ENCODE data around the gene ELMO1. TPM values are rescaled to one million over a fixed set of nuclear protein-coding genes. Genes with fewer than 3 reads are reported as not detected.

ELMO1 gene
- total and polyA plus RNA-seq, 2 of the 13 experiments (the other 11 are each of a cell fraction or from before 2014, with no cell fraction given) = 0.11 to 0.17 TPM

GRCh38 chr7:37074370-37074769, 374.3 kb downstream of the ELMO1 start (continued):
- TF ChIP-seq ZNF326 (CRISPR knock-in tag; IDR thresholded peaks at IDR 0.05; ENCODE audit: borderline replicate concordance) (no peak), ZNF484 (CRISPR knock-in tag; IDR thresholded peaks at IDR 0.05; ENCODE audit: borderline replicate concordance, low read depth) (no peak), POLR2G (IDR thresholded peaks at IDR 0.05; ENCODE audit: low read depth, low read length) (peak; percentile 49; the same call in 1 of the 2 replicates), ZBTB7A (CRISPR knock-in tag; IDR thresholded peaks at IDR 0.05) (no peak), CEBPG (CRISPR knock-in tag; IDR thresholded peaks at IDR 0.05) (peak; percentile 81), ZNF83 (CRISPR knock-in tag; IDR thresholded peaks at IDR 0.05; ENCODE audit: borderline replicate concordance) (no peak), SPEN (CRISPR knock-in tag; IDR thresholded peaks at IDR 0.05; ENCODE audit: low read depth) (no peak), NCOA2 (CRISPR knock-in tag; IDR thresholded peaks at IDR 0.05) (peak; percentile 95), ZFP62 (CRISPR knock-in tag; IDR thresholded peaks at IDR 0.05) (no peak), NPAS2 (CRISPR knock-in tag; IDR thresholded peaks at IDR 0.05; ENCODE audit: borderline replicate concordance) (no peak)
- TF ChIP-seq, protein P1, sequence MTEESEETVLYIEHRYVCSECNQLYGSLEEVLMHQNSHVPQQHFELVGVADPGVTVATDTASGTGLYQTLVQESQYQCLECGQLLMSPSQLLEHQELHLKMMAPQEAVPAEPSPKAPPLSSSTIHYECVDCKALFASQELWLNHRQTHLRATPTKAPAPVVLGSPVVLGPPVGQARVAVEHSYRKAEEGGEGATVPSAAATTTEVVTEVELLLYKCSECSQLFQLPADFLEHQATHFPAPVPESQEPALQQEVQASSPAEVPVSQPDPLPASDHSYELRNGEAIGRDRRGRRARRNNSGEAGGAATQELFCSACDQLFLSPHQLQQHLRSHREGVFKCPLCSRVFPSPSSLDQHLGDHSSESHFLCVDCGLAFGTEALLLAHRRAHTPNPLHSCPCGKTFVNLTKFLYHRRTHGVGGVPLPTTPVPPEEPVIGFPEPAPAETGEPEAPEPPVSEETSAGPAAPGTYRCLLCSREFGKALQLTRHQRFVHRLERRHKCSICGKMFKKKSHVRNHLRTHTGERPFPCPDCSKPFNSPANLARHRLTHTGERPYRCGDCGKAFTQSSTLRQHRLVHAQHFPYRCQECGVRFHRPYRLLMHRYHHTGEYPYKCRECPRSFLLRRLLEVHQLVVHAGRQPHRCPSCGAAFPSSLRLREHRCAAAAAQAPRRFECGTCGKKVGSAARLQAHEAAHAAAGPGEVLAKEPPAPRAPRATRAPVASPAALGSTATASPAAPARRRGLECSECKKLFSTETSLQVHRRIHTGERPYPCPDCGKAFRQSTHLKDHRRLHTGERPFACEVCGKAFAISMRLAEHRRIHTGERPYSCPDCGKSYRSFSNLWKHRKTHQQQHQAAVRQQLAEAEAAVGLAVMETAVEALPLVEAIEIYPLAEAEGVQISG (CRISPR knock-in tag; IDR thresholded peaks at IDR 0.05) = 0 out of 2 replicates have a peak, but pooled peaks have one; percentile 20
- TF ChIP-seq, protein P2, sequence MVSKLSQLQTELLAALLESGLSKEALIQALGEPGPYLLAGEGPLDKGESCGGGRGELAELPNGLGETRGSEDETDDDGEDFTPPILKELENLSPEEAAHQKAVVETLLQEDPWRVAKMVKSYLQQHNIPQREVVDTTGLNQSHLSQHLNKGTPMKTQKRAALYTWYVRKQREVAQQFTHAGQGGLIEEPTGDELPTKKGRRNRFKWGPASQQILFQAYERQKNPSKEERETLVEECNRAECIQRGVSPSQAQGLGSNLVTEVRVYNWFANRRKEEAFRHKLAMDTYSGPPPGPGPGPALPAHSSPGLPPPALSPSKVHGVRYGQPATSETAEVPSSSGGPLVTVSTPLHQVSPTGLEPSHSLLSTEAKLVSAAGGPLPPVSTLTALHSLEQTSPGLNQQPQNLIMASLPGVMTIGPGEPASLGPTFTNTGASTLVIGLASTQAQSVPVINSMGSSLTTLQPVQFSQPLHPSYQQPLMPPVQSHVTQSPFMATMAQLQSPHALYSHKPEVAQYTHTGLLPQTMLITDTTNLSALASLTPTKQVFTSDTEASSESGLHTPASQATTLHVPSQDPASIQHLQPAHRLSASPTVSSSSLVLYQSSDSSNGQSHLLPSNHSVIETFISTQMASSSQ (IDR thresholded peaks at IDR 0.05; ENCODE audit: low read depth) = peak; percentile 77
- TF ChIP-seq, protein P2 (CRISPR knock-in tag; IDR thresholded peaks at IDR 0.05; ENCODE audit: borderline replicate concordance) = peak; percentile 92; the same call in 1 of the 2 replicates
- TF ChIP-seq, protein P3, sequence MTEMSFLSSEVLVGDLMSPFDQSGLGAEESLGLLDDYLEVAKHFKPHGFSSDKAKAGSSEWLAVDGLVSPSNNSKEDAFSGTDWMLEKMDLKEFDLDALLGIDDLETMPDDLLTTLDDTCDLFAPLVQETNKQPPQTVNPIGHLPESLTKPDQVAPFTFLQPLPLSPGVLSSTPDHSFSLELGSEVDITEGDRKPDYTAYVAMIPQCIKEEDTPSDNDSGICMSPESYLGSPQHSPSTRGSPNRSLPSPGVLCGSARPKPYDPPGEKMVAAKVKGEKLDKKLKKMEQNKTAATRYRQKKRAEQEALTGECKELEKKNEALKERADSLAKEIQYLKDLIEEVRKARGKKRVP (CRISPR knock-in tag; IDR thresholded peaks at IDR 0.05) = peak in 1 of 2 experiments; percentile 61; a peak in 2 of 4 replicates
- TF ChIP-seq, protein P4, sequence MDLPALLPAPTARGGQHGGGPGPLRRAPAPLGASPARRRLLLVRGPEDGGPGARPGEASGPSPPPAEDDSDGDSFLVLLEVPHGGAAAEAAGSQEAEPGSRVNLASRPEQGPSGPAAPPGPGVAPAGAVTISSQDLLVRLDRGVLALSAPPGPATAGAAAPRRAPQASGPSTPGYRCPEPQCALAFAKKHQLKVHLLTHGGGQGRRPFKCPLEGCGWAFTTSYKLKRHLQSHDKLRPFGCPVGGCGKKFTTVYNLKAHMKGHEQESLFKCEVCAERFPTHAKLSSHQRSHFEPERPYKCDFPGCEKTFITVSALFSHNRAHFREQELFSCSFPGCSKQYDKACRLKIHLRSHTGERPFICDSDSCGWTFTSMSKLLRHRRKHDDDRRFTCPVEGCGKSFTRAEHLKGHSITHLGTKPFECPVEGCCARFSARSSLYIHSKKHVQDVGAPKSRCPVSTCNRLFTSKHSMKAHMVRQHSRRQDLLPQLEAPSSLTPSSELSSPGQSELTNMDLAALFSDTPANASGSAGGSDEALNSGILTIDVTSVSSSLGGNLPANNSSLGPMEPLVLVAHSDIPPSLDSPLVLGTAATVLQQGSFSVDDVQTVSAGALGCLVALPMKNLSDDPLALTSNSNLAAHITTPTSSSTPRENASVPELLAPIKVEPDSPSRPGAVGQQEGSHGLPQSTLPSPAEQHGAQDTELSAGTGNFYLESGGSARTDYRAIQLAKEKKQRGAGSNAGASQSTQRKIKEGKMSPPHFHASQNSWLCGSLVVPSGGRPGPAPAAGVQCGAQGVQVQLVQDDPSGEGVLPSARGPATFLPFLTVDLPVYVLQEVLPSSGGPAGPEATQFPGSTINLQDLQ (CRISPR knock-in tag; IDR thresholded peaks at IDR 0.05) = no peak
- TF ChIP-seq, protein P5, sequence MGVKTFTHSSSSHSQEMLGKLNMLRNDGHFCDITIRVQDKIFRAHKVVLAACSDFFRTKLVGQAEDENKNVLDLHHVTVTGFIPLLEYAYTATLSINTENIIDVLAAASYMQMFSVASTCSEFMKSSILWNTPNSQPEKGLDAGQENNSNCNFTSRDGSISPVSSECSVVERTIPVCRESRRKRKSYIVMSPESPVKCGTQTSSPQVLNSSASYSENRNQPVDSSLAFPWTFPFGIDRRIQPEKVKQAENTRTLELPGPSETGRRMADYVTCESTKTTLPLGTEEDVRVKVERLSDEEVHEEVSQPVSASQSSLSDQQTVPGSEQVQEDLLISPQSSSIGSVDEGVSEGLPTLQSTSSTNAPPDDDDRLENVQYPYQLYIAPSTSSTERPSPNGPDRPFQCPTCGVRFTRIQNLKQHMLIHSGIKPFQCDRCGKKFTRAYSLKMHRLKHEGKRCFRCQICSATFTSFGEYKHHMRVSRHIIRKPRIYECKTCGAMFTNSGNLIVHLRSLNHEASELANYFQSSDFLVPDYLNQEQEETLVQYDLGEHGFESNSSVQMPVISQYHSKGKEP (CRISPR knock-in tag; IDR thresholded peaks at IDR 0.05) = no peak

Measured in HepG2 (cell line).